Stimulated activated CD4-positive, alpha-beta T cell treated with anti-CD3 and anti-CD28 coated beads, Interleukin-2, amount 100 ng/mL, for 24 hours (primary cell): ENCODE measurements around the gene LMX1B.
"Not testable (repeated sequence)": the region's sequence is repeated elsewhere in the genome, so short reads cannot be mapped to it uniquely, and the experiment has no call there.

ENCODE experiments used
- DNase-seq, 2 donors: peaks; one replicate each; pipeline ENCODE4 v3.0.0-alpha.2; 2020

LMX1B gene

DNA sequence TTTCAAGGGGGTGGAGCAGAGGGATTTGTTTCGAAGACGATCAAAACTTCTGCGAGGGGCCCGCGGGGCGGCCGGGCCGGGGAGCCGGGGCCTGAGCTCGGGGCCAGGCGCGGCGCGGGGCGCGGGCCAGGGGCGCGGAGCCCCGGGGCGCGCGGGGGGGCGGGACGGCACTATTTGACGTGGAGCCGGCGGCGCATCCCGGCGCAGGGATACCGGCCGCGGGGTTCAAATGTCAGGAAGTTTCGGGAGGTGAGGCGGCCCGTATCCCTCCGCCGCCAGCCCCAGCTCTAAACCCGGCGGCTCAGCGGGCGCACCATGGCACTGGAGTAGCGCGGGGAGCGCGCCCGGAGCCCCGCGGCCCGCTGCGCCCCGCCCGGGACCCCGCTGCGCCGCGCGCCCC is at the start of gene LMX1B:
TSS of gene LMX1B (plus strand) at position 278 of the 400 bp plus-strand sequence. CDS start 522 bp downstream, outside the sequence.
- no peak for DNase-seq

DNA sequence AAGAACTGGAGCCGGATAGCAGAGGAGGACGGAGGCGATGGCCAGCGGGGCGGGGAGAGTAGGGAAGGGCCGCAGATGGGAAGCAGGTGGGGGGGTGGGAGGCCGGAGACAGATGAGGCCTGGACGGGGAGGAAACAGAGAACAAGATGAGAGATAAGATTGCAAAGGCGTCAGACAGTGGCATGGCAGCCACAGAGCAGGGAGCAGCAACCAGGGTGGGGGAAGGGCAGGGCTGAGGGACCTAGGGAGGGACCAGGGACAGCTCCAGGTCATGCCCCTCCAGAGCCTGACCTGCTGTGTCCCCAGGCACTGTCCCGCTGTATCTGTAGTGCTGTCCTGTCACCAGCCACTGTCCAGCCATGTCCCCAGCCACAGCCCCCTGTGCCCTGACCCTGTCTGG is 49.6 kb upstream of the LMX1B start:
- DNase-seq = no peak

DNA sequence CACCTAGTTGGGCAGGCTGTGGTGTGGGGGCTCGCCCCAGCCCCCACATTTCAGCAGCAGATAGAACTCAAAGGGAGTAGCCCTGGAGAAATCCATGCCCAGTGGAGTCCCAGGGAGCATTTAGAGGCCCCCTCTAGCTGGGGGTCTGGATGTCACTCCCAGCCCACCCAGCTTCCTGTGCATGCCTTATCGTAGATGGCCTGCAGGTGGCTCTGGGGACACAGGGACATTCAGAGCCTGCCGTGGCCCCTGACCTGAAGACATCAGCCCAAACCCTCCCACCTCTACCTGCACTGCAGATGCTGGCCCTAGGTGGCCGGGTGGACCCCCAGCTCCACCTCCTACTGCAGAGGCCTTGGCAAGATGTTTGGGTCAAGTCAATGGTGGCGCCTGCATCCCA is 49.0 kb upstream of the LMX1B start:
- no peak for DNase-seq

DNA sequence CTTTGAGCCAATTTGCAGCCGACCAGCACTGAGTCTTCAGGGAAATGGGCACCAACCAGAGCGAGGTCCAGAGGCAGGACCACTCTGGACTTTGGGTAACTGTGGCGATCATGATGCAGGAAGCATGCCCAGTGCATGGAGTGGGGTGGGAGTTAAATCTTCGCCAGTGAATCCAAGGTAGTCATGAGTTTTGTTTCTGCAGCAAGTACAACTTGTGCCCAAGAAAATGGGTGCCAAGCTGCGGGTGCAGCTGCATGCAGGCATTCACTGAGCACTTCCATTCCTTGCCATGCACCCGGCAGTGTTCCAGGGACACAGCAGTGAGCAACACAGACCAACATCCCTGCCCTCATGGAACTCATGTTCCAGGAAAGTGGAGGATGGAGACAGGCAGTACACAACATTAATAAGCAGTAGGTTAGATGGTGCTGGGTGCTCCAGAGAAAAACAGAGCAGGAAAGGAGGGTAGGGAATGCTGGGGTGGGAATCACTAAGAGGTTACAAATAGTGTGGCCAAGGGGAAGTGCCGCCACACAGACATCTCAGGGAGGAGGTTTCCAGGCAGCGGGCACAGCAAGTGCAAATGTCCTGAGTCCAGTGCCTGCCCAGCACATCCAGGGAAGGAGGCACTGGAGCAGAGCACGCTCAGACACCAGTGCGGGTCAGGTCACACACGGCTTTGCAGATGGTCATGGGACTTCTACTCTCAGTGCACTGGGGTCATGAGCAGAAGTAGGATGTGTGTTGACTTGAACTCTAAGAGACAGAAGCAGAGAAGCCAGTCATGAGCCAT is 48.2 kb upstream of the LMX1B start:
- DNase-seq = no peak

DNA sequence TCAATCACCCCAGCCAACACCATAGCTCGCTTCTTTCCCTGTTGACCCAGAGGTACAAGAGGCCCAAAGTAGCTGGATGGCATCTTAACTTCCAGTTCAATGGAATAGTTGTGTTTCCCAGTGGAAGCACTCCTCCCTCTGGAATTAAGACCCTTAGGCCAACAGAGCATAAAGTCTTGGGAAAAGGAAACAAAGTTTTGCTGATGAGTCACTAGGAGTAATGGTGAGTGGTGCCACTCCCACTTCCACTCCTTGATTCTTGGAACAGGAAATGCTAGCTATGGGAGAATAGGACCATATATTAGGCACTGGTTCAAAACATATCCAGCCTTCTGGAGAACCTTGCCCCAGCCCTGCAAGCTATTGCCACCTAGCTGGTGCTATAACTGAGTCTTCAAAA is 44.7 kb upstream of the LMX1B start:
- DNase-seq = no peak

- DNase-seq = no peak
These were observed 35.7 kb upstream of the LMX1B start for GRCh38 chr9:126578029-126578428.

- DNase-seq = not testable (repeated sequence)
These were observed 33.4 kb upstream of the LMX1B start for GRCh38 chr9:126580319-126580718.

- no peak for DNase-seq
These were observed 31.8 kb upstream of the LMX1B start for GRCh38 chr9:126581893-126582292.

GRCh38 chr9:126582427-126582826 is 31.3 kb upstream of the LMX1B start:
- no peak for DNase-seq

DNA sequence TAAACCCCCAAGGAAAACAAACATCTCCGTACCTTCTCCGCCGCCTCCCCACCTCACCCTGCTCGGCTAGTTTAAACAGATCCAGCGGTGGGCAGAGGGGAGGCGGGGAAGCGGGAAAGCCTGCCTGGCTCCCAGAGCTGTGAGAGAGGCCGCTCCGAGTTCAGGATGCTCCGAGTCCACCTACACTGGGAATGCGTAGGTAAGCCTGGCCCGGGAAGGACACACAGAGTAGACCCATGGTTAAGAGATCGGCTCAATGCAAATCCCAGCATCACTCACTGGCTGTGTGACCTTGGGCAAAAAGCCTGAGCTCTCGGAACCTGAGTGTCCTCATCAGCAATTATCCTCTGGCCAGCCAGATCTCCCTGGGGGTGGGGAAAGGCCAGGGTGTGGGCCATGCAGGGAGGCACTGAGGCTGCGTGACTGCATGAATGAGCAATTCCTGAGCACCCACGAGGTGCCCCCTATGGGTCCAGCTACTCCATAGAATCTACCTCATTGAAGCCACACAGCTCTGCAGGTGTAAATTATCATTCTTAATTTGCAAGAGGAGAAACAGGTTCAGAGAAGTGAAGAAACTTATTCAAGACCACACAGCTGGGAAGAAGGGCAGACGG is 30.5 kb upstream of the LMX1B start:
- no peak for DNase-seq

DNA sequence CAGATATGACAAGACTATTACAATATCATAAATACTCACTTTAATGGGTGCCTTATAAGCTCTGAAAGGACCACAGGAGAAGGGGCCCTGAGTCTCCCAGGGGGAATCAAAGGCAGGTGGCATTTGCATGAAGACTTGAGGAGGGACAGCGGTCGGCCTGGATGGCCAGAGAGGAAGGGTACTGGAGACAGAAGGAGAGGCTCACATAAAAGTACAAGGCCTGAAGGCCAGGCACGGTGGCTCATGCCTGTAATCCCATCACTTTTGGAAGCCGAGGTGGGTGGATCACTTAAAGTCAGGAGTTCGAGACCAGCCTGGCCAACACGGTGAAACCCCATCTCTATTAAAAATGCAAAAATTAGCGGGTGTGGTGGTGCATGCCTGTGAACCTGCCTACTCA is 29.1 kb upstream of the LMX1B start:
- no peak for DNase-seq

DNA sequence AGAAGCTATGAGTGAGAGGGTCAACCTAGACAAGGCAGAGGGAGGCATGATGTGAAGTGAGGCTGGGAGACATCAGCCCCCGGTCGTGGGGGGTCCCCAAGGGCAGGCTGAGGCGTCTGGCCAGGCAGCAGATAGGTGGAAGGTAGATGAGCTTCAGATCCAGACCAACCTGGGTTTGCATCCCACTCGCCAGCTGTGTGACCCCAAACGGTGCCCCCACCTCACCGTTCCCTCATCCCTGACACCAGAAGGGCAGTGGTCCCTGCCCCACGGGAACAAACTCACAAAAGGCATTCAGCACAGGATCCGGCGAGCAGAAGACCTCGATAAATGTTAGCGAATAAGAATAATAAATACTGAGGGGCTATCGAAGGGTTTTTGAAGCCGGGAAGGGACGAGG is 27.5 kb upstream of the LMX1B start:
- no peak for DNase-seq

DNA sequence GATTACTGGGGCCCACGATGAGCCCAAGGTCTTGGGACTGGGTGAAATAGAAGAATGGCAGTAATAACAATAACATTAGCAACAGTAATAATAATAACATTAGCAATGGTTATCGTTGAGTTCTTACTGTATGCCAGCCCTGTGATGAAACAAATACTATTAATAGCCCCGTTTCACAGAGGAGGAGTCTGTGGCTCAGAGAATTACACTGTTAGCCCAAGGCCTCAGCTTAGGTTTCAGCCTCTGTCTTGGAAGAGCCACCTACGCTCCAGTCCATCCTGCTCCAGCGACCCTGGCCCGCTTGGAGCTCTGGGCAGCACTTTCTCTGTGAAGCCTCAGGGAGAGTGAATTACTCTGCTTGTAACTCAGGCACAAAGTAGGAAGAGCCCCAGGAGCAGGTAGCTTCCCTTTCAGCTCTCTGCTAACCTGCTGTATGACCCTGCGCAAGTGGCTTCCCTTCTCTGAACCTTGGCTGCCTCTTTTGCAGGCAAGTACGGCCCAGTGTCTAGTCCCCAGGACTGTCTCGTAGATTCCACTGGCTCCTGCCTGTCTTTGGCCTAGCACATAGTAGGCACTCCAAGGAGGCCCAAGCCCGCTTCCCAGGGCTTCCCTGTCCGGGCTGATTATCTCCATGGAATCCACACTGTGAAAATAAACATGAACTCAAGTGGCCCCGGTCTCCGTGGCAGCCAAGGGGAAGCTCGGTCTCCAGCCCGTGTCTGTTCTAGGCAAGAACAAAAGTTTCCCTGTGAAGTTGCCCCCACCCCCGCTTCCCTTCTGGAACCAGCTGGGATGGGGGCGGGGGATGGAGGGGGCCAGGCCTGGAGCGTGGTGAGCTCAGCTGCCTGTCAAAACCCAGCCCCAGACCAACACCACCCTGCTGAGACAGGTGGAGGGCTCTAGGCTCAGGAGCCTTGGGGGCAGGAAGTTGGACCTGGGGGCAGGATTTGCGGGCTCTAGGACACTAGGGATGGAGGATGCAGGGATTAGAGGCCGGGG is 26.2 kb upstream of the LMX1B start:
- no peak for DNase-seq

GRCh38 chr9:126588491-126589168 is 25.1 kb upstream of the LMX1B start:
- DNase-seq = no peak

DNA sequence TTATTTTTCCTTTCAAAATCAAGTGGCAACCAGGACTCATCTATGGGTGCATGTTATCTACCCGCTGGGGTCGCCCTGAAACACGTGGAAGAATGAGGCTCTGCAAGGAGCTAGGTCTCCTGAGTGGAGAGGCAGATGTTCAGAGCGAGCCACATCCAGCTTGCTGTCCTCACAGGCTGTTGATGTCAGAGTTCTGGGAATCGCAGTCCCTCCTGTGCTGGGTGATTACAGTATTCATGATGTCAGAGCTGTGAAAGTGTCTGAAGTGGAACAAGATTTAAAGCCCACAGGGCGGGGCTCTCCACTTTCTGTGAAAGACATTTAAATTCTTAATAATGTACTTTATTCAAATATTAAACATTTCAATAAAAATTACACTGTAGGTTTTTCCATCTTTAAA is 24.4 kb upstream of the LMX1B start:
- no peak for DNase-seq

DNA sequence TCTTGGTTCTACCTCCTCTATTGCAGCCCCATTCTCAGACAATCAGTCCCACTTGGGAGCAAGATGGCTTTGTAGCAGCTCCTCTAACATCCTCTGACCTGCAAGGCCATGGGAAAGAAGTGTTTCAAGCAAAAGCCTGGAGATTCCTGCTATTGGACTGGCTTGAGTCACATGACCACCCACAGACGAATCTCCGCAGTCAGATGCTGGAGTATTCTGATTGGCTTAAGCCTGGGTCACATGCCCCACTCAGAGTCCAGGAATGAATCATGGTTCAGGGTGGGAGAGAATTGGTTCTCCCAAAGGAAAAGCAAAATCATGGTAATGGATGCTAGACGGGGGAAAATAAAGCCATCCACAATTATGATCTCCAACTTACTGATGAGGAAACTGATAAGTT is 22.6 kb upstream of the LMX1B start:
- DNase-seq = no peak

DNA sequence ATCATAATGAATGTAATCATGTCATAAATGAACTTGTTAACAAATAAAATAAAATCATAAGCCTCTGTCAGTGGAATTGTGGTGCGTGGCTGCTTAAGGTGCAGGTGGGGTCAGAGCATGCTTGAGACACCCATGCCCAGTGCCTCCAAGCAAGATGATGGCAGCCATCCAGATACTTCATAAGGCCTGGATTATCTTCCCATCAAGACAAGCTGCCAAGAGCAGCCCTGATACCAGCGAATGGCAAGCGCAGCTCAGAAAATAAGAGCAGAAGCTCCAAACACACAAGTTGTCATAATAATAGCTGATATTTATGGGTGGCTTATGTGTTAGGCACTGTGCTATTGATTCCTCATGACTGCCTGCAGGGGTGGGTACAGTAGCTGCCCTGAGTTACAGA is 21.8 kb upstream of the LMX1B start:
- no peak for DNase-seq

- no peak for DNase-seq
These were observed 21.3 kb upstream of the LMX1B start for GRCh38 chr9:126592461-126592860.

GRCh38 chr9:126595982-126596381 is 17.7 kb upstream of the LMX1B start:
- DNase-seq = no peak

- no peak for DNase-seq
These were observed 14.6 kb upstream of the LMX1B start for GRCh38 chr9:126599047-126599650.

GRCh38 chr9:126604059-126605055 is 9.4 kb upstream of the LMX1B start:
- DNase-seq = no peak
